Stimulated activated CD8-positive, alpha-beta memory T cell treated with anti-CD3 and anti-CD28 coated beads, Interleukin-15, amount 100 ng/mL, for 4 hours (primary cell): ENCODE measurements around the gene PHF21A.

Experiments used
- DNase-seq, 2 donors: peaks; one replicate each; pipeline ENCODE4 v3.0.0-alpha.2; 2020; ENCODE audit warnings: low read depth in 2 of 2

PHF21A gene

GRCh38 chr11:45934580-45935318 lies 186.5 kb downstream of the PHF21A start:
- no peak for DNase-seq

GRCh38 chr11:45933846-45934579 lies 187.2 kb downstream of the PHF21A start:
- no peak for DNase-seq

GRCh38 chr11:45933131-45933831 lies 188.0 kb downstream of the PHF21A start:
- DNase-seq, result no peak

GRCh38 chr11:45932217-45932616 lies 189.0 kb downstream of the PHF21A start:
- DNase-seq, result no peak

GRCh38 chr11:45931739-45932138 lies 189.5 kb downstream of the PHF21A start:
- DNase-seq, result no peak

- no peak for DNase-seq
Measured at GRCh38 chr11:45930951-45931570, 190.2 kb downstream of the PHF21A start.

- DNase-seq, result no peak
Measured at GRCh38 chr11:45930031-45930794, 191.0 kb downstream of the PHF21A start.

GRCh38 chr11:45929486-45930030 lies 191.7 kb downstream of the PHF21A start:
- DNase-seq, result no peak

- no peak for DNase-seq
Measured at GRCh38 chr11:45928535-45929215, 192.6 kb downstream of the PHF21A start.

- DNase-seq, result no peak
Measured at GRCh38 chr11:45927684-45928413, 193.4 kb downstream of the PHF21A start.

- DNase-seq, result no peak
Measured at GRCh38 chr11:45927332-45927683, 193.9 kb downstream of the PHF21A start.

- no peak for DNase-seq
Measured at GRCh38 chr11:45926536-45927331, 194.5 kb downstream of the PHF21A start.

GRCh38 chr11:45926001-45926401 lies 195.3 kb downstream of the PHF21A start:
- no peak for DNase-seq

GRCh38 chr11:45925550-45925949 lies 195.7 kb downstream of the PHF21A start:
- no peak for DNase-seq

- DNase-seq, result no peak
Measured at GRCh38 chr11:45924927-45925326, 196.3 kb downstream of the PHF21A start.

GRCh38 chr11:45924036-45924915 lies 197.0 kb downstream of the PHF21A start:
- no peak for DNase-seq

GRCh38 chr11:45922425-45923082 lies 198.7 kb downstream of the PHF21A start, which contains the start of gene LARGE2:
Gene LARGE2, plus strand, starts transcription at chr11:45922656. Its CDS starts 227 bp downstream, at chr11:45922883.
- no peak for DNase-seq
